ENCODE results near the gene RNF20. TPM values are rescaled to one million over a fixed set of nuclear protein-coding genes. Genes with fewer than 3 reads are reported as not detected.

RNF20 gene
- total RNA-seq, 1 donor from 2014 or later = 42.8 TPM

DNA sequence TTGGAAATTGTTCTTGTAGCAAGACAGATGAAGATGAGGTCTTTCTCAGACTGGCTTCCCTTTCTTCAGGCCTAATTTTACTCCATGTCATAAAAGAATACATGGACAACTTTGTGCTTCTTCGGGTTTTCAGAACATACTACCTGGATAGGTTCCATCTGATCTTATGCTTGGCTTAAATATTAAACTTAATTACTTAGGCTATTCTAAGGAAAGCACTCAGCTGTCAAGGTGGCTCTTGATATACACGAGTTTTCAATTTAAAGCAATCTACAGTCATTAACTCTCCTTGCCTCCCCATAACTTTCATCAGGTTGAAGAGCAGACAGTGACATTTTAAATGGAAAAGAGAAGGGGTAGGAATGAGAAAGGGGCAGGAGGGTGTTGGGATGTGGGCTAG is 70.6 kb downstream of the RNF20 start:
- Histone ChIP-seq H3K4me3 (ENCODE audit: insufficient read depth, low read depth, low read length) (no peak overlapping the region), H3K36me3 (ENCODE audit: insufficient read depth, low read length) (no peaks in the 10 kb centered on the region), H3K4me1 (ENCODE audit: insufficient read depth, low read length) (no peaks in the 10 kb centered on the region), H3K79me2 (ENCODE audit: insufficient read depth, low read length) (no peaks in the 10 kb centered on the region), H3K27me3 (ENCODE audit: insufficient read depth, low read length) (peaks cover 8% of the 10 kb centered on the region), H2AFZ (ENCODE audit: low read depth, low read length) (no peak overlapping the region), H3K9ac (ENCODE audit: low read length) (no peak overlapping the region), H3K4me2 (ENCODE audit: low read length) (no peak overlapping the region), H3K9me3 (ENCODE audit: insufficient read depth, low read depth, low read length) (no peaks in the 10 kb centered on the region), H3K27ac (ENCODE audit: low read depth, low read length) (no peak overlapping the region), H4K20me1 (ENCODE audit: insufficient read depth, low read length) (no peaks in the 10 kb centered on the region)
- Mint-ChIP-seq H3K36me3 (ENCODE audit: low read depth, unreplicated experiment) (no peaks in the 10 kb centered on the region), H3K27me3 (ENCODE audit: low read depth, unreplicated experiment) (peaks cover 11% of the 10 kb centered on the region), H3K27ac (ENCODE audit: unreplicated experiment) (no peak overlapping the region), H3K9me3 (ENCODE audit: unreplicated experiment) (no peaks in the 10 kb centered on the region), H3K4me3 (ENCODE audit: unreplicated experiment) (no peak overlapping the region), H3K4me1 (ENCODE audit: low read depth, unreplicated experiment) (no peaks in the 10 kb centered on the region)
- FAIRE-seq = no peak
- no peak for DNase-seq (ENCODE audit: low read depth)
- TF ChIP-seq, protein P1, sequence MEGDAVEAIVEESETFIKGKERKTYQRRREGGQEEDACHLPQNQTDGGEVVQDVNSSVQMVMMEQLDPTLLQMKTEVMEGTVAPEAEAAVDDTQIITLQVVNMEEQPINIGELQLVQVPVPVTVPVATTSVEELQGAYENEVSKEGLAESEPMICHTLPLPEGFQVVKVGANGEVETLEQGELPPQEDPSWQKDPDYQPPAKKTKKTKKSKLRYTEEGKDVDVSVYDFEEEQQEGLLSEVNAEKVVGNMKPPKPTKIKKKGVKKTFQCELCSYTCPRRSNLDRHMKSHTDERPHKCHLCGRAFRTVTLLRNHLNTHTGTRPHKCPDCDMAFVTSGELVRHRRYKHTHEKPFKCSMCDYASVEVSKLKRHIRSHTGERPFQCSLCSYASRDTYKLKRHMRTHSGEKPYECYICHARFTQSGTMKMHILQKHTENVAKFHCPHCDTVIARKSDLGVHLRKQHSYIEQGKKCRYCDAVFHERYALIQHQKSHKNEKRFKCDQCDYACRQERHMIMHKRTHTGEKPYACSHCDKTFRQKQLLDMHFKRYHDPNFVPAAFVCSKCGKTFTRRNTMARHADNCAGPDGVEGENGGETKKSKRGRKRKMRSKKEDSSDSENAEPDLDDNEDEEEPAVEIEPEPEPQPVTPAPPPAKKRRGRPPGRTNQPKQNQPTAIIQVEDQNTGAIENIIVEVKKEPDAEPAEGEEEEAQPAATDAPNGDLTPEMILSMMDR (IDR thresholded peaks at IDR 0.05; ENCODE audit: insufficient read depth, low read depth, low read length) = no peak

DNA sequence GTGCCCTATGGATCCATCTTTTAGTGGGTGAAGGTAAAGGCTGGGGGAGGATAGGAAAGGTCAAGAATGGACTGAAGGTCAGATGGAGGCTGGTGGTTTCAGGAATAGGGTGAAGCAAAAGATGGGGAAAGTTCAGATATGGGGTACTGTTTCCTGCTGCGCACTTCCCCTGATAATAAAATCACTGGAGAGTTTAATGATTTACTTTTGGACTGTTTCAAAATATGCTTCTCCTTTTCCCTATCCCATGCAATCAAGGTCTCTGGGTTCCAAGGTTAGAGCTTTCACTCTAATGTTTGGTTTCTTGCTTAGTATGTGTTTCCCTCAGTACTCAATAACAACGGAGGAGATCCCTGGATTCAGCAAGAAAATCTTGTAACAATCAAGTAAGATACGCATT is 71.9 kb downstream of the RNF20 start:
- no peak overlapping the region for H3K4me3 Mint-ChIP-seq (ENCODE audit: unreplicated experiment)
- no peak for DNase-seq (ENCODE audit: low read depth)
- H3K4me1 ChIP-seq (ENCODE audit: insufficient read depth, low read length) = no peaks in the 10 kb centered on the region

More for the DNA sequence above, 71.9 kb downstream of the RNF20 start:
- Histone ChIP-seq H3K9ac (ENCODE audit: low read length) (no peak overlapping the region), H4K20me1 (ENCODE audit: insufficient read depth, low read length) (no peaks in the 10 kb centered on the region), H3K4me2 (ENCODE audit: low read length) (no peak overlapping the region), H3K27me3 (ENCODE audit: insufficient read depth, low read length) (peaks cover 2% of the 10 kb centered on the region), H3K36me3 (ENCODE audit: insufficient read depth, low read length) (no peaks in the 10 kb centered on the region), H3K79me2 (ENCODE audit: insufficient read depth, low read length) (no peaks in the 10 kb centered on the region), H3K9me3 (ENCODE audit: insufficient read depth, low read depth, low read length) (no peaks in the 10 kb centered on the region), H3K4me3 (ENCODE audit: insufficient read depth, low read depth, low read length) (no peak overlapping the region), H3K27ac (ENCODE audit: low read depth, low read length) (no peak overlapping the region), H2AFZ (ENCODE audit: low read depth, low read length) (no peak overlapping the region)
- Mint-ChIP-seq H3K4me1 (ENCODE audit: low read depth, unreplicated experiment) (no peaks in the 10 kb centered on the region), H3K36me3 (ENCODE audit: low read depth, unreplicated experiment) (no peaks in the 10 kb centered on the region), H3K9me3 (ENCODE audit: unreplicated experiment) (no peaks in the 10 kb centered on the region), H3K27ac (ENCODE audit: unreplicated experiment) (no peak overlapping the region), H3K27me3 (ENCODE audit: low read depth, unreplicated experiment) (peaks cover 9% of the 10 kb centered on the region)
- no peak for TF ChIP-seq EZH2 (IDR thresholded peaks at IDR 0.05; ENCODE audit: insufficient read depth, low read length)
- TF ChIP-seq, protein P1 (IDR thresholded peaks at IDR 0.05; ENCODE audit: insufficient read depth, low read depth, low read length) = no peak
- no peak for FAIRE-seq

Other genes starting within 250 kb of the RNF20 start
- 8.9 and 9.5 TPM in 2 replicates for gene BAAT, start 148.8 kb upstream of the RNF20 start, total RNA-seq
- gene MRPL50, start 135.2 kb upstream of the RNF20 start, total RNA-seq = 10.7 and 11.9 TPM in 2 replicates
- 16.4 and 16.8 TPM in 2 replicates for gene ZNF189, start 135.0 kb upstream of the RNF20 start, total RNA-seq
- not detected in 2 replicates for gene ALDOB, start 98.1 kb upstream of the RNF20 start, total RNA-seq
- not detected in 2 replicates for gene PPP3R2, start 61.1 kb downstream of the RNF20 start, total RNA-seq
- not detected in 2 replicates for gene GRIN3A, start 204.8 kb downstream of the RNF20 start, total RNA-seq

All from astrocyte (in vitro differentiated cells and primary cell).